RKO (cell line): Measurements from ENCODE around the gene TTC6.
A peak's percentile ranks its signal among the peaks of the same experiment; 100 is the strongest.

Source experiments
- DNase-seq: peaks from one replicate; pipeline ENCODE4 v3.0.0-alpha.2; 2016; ENCODE audit warnings: low spot score

Gene TTC6

DNA sequence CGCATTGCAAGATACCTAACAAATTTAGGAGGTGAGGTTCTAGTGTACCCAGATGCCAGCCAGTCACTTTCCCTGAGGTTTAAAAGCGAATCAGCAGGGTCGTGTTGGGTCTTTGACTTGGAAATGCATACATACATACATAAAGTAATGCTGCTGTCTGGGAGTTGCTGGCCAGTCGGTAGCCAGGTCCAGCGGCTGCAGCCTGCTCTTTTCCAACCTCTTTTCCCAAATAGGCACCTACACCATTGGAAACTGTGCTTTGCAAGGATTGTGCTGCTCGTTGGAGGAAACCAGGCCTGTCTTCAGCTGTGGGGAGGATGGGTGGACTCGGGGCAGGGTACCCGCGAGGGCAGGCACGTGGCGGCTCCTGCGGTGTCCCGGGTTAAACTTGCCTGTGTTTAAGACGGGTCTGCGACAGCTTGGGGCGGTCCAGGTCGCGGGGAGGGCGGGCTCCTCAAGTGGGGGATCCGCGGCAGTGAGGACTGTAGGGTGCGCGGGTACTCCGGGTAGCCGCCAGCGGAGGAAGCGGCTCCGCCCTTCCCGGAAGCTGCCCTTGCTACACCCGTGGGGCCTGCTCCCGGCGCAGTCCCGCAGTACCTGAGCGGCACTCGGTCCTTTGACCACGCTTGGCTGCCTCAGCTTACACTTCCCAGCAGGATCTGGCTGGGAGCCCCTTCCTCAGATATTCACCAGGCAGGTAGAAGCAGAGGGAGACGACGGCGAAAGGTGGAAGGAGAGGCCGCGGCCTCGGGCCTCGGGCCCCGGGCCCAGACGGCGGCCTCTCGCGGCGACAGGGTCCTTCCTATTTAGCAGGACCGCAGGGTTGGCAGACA is 2.7 kb downstream of the TTC6 start:
- no peak for DNase-seq

DNA sequence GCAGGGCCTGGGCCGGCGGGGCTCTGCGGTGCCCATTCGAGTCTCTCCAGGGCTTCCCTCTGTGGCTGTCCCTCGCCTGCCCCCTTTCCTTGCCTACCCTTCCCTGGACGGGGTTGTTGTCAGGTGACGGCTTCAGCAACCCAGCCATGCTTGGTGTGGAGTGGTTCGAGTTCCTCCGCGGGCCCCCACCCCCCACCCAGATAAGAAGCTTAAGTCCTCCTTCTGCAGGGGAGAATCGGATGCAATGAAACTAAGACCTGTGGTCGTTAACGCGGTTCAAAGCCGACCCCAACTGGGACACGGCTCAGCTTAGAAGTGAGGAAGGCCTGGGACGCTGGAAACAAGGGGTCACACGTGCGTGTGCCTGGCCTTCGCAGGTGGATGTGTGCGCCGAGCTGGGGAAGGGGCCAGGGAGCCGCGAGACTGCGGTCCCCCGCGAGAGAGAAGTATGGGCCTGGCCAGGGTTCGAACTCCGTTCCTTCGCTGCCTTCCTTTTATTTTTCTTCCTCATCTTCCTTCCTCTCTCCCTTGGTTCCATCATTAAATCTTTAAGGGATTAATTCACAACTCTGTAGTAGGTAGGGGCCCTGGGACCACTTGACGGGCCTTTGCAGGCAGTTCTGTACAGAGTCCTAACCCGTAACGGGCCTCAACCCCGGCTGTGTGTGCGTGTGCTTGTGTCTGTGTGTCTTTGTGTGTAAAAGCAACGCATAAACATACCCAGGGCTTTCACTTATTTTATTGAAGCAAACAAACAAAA is 3.5 kb downstream of the TTC6 start:
- DNase-seq: no peak

DNA sequence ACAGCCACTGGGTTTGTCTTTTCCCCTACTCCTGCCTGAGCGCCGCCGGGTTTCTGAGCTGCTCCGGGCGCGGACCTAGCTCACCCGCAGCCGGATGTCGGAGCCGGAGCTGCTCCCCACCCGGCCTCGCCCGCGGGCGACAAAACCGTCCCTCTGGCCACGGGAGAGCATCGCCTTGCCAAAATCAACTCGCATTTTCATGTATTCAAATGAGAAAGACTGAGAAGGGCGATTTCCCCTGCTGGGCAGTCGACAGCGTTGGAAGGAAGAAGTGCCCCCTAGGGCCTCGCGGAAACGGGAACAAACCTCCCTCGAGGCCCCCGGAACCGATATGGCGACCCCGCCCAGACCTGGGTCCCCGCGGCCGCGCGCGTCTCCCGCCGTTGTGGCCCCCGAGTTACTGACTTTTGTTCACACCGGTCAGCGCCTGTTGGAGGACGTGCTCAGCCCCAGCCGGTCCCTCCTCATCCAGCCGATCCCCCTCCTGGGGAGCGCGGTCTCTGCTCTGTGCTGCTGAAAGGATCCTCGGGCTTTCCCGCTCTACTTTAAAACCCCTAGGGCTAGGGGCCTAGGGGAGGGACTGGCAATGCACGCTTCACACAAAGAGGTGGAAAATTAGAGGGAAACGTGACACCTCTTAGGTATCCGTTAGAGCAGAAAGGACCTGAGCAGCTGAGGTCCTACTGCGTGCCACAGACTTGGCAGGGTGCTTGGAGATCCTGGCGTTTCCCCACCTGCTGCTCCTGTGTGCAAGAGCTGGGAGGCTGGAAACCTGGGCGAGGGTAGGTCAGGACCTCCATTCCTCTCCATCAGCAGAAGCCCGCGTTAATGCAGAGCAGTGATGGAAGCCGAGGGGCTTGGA is 4.3 kb downstream of the TTC6 start:
- DNase-seq: no peak

DNA sequence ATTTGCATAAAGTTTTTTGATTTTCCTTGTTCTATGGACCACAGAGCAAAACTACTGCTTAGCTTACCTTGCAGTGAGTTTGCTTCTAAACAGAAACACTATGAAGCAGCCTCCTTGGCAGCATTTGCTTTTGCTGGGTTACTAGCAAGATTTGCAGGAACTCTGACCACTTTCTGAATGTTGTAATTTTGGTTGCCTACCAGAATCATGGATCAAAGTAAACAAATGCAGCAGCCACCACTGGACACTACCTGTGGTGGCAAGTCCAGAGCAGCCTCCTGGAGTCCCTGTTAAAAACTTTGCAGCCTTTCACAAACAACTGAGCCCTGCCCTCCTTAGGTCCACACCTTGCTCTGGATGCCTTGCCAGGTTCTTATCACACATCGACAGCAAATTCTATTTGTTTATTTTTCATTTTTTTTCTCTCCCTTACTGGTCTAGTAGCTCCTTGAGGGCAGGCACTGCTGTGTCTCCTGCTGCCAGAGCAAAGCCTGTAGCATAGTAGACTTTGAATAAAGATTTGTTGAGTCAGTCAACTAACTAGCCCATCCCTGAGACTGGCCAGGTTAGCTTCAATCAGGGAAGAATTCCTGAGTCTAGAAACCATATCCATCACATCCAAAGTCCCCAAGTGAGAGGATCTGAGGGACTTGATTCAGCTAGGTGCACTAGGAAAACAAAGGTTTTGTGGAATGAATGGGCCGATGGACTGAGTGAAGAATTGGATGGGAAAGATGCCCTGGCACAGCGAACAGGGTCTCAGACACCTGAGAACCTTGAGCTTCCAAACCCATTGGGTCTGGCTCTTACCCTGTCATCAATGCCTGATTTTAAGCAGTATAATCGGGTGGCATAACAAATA is 5.7 kb downstream of the TTC6 start:
- DNase-seq: no peak

DNA sequence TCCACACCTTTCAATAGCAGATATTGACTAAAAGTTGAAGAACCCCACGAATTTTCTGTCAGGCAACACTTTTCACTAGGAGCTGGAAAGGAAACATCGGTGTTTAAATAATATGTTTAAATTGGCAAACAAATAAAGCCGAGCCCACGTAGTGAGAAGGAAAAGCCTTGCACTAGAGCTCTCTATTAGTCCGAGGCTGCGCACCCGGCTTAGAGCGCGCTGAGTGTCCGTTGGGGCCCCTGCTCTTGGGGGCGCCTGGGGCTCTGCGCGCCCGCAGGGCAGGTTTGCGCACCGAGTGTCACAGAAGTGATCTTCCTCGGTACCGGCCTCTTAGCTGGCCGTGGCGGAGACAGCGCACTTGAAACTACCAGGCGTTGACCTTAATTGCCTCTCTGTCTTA is 6.4 kb downstream of the TTC6 start:
- DNase-seq: no peak

DNA sequence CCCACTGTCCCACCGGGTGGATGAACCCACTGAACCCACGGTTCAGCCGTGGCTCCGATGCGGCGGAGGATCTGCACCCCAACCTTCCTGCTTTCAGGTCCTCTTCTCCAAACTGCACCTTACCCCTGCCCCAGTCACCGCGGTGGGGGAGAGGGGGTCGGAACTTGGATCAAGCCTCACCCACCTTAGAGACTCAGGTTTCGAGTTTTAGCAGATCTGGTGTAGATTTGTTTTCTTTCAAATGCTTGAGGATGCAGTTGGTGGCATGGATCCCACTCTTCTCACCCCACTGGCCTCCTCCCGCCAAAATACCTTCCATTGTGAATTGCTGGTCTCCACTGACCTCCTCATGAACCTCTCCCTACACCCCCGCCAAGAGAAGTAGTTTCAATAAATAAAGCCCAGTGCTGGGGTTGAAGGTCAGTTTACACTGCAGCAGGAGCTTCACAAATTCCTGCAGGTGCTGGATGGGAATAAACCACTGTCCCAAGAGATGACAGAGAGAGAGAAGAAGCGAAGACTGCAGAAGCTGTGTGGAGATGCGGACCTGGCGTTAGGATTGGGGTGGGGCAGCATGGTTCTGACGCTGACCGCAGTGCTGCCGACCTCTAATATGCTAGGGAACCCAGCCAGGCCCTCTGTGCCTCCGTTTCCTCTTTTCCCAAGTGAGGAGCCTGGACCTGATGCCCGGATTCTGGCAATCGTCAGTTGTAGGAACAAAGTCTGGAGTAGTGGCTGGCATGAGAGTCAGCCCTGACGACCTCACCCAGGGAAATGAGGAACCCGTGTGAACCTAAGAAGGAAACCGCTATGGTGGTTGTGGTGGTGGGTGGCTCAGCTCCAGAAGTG is 7.4 kb downstream of the TTC6 start:
- DNase-seq: no peak

DNA sequence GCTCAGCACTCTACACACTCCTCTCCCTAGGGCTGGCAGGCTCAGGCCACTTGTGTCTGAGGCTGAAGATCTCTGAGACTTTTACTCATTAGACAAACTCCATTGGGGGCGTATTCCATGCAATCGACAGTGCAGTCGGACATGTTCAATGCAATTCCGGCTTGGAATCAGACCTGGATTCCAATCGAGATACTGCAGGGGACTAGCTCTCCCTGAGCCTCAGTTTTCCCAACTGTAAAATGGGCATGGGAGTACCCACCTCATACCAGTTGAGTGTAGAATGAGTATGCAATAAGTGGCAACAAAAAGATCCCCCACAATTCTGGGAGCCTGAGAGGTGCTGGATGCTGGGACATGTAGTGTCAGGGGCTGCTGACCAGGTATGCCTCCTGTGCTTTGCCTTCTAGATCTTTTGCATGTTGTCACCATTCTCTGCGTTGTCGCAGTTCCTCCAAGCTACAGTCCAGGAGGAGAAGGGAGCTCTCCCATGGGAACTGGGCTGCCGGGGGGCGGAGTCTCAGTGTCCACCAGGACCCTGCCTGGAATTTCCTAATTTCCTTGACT is 8.3 kb downstream of the TTC6 start:
- no peak for DNase-seq

DNA sequence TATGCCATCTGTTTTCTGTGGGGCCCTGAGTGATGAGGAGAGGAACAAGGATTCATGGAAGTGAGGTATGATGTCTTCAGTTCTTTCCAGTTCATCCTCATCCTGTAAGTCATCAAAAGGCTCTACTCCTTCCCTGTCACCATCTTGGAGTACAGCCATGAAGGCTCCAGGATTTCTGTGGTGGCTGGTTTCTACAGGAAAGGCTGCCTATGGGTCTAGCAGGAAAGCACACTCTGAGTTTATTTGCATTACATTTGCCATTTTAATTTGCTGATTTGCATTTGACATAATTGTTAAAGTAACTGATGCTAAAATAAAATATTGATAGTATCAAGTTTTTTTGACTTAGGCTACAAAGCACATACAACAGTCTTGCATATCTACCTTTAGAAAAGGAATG is 11.2 kb downstream of the TTC6 start:
- no peak for DNase-seq

DNA sequence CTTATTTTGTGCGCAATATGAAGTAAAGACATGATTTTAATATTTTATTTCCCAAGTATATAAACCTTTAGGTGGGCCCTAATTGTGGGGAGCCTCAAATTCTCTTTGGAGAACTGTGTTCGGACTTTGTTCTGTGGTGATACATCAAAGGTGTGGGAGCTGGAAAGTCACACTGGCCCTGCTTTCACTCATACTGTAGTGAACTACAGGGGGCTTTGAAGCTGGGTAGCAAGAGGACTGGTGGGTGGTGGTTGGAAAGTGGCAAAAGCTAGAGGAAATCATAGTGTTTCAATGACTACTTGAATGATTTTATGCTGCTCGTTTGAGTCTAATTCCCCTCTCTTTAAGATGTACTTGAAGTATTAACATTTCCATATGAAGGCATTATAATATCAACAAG is 13.2 kb downstream of the TTC6 start:
- no peak for DNase-seq

DNA sequence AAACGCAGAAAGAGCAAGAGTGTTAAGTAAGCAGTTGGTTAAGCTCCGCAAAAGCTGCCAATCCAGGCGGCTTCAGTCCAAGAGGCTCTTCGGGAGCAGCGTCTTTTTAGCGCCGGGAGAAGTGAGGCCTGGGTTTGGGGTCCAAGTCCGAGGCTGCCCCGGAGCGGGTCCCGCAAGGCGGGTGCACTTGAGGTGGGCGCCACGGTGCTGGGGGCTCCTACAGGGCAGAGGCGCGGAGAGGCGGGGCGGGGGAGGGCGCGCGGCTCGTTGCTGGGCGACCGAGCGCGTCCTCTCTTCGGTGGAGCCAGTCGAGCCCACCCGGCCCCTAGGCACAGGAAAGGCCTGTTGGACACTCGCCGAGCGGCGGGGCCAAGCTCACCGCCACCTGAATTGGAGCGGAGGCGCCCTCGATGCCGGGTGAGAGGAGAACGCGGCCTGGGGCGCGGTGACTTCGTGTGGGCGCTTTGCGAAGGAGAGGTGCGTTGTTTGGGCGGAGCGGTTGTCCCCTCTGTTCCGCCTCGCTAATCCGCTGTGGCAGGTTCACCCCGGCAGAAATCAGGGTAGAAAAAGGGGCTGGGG is 15.6 kb downstream of the TTC6 start:
- DNase-seq: no peak

DNA sequence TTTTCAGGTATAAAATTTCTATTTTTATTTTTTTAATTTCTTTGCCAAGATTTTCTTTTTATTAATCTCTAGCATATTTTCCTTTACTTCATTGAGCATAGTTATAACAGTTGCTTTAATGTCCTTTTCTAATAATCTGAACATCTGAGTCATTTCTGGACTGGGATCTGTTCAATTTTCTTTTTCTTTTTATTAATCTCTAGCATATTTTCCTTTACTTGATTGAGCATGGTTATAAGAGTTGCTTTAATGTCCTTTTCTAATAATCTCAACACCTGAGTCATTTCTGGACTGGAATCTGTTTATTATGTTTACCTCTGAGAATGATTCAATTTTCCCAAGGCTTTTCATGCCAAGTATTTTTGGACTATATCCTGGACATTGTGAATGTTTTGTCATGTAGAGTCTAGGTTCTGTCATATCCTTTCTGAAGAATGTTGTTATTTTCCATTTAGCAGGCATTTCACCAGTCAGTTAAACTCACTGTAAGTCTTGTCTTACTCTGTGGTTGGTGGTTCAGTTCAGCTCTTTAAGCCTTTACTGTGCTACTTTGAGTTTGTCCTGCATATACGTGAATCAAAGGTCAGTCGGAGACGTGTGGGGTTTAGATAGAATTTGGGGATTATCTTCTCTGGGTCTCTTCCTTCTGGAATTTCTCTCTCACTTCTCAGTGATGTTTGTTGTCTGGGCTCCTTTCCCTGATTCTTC is 20.3 kb downstream of the TTC6 start:
- no peak for DNase-seq

DNA sequence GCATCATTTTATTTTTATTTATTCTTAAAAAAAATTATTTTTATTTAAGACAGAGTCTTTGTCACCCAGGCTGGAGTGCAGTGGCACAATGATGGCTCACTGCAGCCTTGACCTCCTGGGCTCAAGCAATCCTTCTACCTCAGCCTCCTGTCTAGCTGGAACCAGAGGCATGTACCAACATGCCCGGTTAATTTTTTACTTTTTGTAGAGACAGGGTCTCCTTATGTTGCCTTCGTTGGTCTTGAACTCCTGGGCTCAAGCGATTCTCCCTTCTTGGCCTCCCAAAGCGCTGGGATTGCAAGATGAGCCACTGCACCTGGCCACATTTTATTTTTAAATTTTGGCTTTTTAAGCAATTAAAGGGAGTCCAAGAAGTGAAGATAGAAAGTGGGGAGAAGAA is 21.4 kb downstream of the TTC6 start:
- no peak for DNase-seq

DNA sequence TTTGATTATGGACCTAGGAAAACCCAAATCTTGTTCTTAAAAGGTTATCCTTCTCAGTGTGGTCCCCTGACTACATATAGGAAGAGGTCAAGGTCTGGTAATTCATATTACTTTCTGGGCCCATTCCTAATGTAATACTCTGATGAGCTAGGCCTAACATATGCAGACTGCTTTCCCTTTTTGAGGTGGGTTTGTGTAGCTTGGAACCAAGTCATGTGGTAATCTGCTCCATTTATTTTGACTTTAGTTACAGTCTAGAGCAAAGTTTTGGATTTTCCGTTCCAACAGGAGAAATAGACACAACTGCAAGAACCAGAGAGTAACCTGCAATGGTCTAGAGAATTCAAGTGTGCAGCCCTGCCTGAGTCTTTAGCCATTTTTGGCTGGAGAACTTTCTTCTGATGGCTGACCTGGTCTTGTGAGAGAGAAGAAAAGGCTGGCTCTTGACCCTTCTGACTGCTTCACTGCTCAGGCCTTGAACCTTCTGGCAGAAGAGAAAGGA is 22.5 kb downstream of the TTC6 start:
- no peak for DNase-seq

DNA sequence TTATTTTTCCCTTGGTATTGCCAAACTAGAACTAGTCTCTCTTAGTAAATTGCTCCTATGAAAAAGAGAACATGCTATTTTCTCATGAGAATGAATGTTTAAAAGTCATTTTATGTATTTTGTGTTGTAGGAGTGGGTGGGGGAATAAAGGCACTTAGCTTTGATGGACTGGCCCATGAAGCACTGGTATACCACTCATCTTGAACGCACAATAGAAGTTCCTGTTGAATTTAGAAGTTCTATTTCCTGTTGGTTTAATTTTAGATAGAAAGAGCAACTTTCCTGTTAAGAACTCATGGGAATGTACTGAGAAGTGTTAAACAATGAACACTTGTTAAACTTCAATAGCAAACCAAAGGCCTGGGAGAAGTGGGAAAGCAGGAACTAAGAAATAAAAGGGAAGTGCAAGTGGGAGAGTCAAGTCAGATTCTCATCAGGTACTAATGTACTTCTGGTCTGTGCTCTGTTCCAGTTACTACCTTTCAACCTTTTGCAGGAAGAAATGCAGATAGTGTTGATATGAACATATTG is 23.1 kb downstream of the TTC6 start:
- no peak for DNase-seq

DNA sequence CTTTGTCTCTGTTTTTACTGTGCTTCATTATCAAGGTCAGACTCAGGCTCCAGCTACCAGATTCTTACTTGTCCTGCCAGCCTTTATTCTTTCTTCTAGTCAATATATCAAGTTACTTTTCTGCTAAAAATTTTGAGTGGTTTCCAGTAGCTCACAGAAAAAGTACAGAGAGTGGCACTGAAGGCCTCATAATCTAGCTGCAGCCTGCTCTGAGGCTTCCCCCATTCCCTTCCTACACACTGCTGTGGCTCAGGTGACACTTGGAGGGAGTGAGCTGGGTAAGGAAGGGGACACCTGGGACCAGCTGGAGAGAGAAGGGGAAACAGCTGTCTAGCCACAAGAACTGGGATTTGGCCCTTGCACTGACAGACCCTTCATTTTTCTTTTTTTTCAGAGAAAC is 25.4 kb downstream of the TTC6 start:
- DNase-seq: no peak

DNA sequence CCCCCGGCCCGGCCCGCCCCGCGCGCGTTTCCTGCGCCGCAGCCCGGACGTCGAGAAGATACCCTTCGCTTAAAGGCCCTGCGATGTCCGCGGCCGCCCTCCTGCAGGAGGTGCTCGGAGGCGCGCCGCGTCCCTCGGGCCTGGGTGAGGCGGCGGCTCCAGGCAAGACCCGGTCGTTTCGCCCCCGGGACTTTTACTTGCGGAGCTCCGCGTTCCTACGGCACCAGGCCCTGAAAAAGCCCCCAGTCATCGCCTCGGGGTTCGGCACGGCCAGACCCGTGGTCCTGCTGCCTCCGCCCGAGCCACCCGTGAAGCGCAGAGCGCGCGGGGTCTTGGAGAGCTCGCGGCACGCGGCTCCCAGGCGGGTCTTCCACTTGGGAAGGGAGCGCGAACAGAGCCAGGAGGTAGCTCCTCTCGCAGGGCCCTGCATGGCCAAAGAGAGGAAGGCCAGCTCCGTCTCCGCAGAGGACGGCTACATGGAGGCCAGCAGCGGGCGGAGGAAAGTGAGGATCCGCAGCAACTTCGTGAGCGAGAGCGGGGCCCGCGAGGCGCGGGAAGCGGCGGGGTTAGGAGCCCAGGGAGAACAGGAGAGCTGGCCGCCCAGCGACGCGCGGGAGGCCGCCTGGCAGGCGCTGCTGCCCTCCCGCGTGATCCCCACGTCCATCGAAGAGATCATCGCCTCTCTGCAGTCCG is 26.9 kb downstream of the TTC6 start:
- DNase-seq: no peak

DNA sequence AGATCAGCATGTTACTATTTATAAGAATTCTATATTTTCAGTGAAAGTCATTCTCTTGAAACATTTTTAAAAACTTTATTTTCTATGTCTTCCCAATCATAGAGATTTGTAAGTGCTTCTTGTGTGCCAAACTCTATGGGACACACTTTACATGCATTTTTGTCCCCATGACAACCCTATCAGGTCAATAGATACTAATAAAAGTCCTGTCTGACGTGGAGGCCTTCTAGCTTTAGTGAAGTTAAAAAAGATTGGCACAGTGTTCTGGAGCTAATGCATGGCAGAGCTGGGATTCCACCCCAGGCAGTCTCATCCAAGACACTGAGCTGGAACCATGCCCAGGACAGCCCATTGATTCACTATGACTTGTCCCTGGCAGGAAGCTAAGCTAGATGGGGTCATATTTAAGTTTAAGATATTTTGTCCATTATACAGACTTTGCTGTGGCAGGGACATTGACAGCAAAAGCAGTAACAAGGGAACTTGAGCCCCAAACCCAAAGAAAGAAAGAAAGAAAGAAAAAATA is 28.1 kb downstream of the TTC6 start:
- DNase-seq: peak; percentile 66

DNA sequence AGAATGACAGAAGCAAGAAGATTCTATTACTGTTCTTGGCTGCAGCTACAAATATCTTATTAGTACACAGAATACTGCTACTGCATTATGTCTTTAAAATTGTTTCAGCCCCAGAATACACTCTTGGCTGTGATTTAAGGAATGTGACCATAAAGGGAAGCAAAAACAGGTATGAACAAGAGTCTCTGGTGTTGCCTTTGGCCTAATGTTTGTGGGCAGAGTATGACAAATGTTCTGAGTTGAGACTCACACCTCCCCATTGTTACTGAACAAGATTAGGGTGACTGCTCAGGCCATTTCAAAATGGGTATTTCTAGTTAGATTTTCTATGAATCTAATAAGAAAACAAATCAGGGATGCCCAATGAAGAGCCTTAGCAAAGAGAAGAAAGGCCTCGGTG is 28.5 kb downstream of the TTC6 start:
- DNase-seq: no peak
